GM10266 (cell line): Measurements from ENCODE around the gene ULK4.

Source experiments
- DNase-seq: peaks from one replicate; pipeline ENCODE4 v3.0.0; 2012; ENCODE audit errors: extremely low spot score
- TF ChIP-seq, protein P1 (sequence below): IDR thresholded peaks from 2 replicates; pipeline ENCODE4 v1.5.1; 2012; ENCODE audit warnings: mild to moderate bottlenecking, low read depth; ENCODE audit not compliant: control insufficient read depth, insufficient read depth; ENCODE audit errors: missing control alignments

ULK4 gene

DNA sequence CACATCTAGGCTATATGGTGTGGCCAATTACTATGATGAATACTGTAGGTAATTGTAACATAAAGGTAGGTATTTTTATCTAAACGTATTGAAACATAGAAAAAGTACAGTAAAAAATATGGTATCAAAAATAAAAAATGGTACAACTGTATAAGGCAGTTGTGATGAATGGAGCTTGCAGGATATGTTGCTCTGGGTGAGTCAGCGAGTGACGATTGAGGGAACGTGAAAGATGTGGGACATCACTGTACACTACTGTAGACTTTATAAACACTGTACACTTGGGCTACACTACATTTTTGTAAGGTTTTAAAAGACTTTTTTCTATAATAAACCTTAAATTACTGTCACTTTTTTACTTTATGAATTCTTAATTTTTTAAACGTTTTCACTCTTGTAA lies 752.3 kb downstream of the ULK4 start:
- TF ChIP-seq, protein P1, sequence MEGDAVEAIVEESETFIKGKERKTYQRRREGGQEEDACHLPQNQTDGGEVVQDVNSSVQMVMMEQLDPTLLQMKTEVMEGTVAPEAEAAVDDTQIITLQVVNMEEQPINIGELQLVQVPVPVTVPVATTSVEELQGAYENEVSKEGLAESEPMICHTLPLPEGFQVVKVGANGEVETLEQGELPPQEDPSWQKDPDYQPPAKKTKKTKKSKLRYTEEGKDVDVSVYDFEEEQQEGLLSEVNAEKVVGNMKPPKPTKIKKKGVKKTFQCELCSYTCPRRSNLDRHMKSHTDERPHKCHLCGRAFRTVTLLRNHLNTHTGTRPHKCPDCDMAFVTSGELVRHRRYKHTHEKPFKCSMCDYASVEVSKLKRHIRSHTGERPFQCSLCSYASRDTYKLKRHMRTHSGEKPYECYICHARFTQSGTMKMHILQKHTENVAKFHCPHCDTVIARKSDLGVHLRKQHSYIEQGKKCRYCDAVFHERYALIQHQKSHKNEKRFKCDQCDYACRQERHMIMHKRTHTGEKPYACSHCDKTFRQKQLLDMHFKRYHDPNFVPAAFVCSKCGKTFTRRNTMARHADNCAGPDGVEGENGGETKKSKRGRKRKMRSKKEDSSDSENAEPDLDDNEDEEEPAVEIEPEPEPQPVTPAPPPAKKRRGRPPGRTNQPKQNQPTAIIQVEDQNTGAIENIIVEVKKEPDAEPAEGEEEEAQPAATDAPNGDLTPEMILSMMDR: no peak
- DNase-seq: no peak

- no peak for DNase-seq
- TF ChIP-seq, protein P1: no peak
These were observed 753.2 kb downstream of the ULK4 start for GRCh38 chr3:41208507-41209220.

DNA sequence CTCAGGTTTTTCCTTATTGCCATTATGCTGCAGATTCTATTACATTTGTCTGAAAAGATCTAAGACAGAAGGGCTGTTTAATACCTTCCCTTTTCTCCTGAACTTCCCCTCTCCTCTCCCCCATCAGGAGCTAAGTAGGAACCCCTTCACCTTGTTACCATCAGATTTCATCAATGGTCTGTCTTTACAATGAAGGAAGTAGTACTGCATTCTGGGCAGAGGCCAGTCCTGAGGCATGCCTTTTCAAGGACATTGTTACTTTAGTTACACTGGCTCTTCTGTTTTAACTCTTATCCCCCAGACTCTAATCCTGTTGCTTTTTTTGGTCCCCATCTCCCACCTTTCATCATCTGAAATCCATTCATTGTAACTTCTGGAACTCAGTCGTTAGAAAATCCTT lies 754.5 kb downstream of the ULK4 start:
- DNase-seq: no peak
- TF ChIP-seq, protein P1: no peak

- no peak for DNase-seq
- TF ChIP-seq, protein P1: no peak
These were observed 756.3 kb downstream of the ULK4 start for GRCh38 chr3:41205591-41205990.

GRCh38 chr3:41204369-41204768 lies 757.5 kb downstream of the ULK4 start:
- DNase-seq: no peak
- TF ChIP-seq, protein P1: no peak

- TF ChIP-seq, protein P1: peak; percentile 28
- DNase-seq: peak; percentile 18
These were observed 759.0 kb downstream of the ULK4 start for GRCh38 chr3:41202834-41203345.

- no peak for DNase-seq
- TF ChIP-seq, protein P1: no peak
These were observed 759.6 kb downstream of the ULK4 start for GRCh38 chr3:41202075-41202833.
